HG03196 (cell line): ENCODE data around the gene TMEM229B.

ENCODE experiments used
- ATAC-seq: cut with Tn5 transposase; IDR thresholded peaks from one replicate; pipeline ENCODE4 v1.9.1; 2021; ENCODE audit not compliant: unreplicated experiment

Gene TMEM229B

DNA sequence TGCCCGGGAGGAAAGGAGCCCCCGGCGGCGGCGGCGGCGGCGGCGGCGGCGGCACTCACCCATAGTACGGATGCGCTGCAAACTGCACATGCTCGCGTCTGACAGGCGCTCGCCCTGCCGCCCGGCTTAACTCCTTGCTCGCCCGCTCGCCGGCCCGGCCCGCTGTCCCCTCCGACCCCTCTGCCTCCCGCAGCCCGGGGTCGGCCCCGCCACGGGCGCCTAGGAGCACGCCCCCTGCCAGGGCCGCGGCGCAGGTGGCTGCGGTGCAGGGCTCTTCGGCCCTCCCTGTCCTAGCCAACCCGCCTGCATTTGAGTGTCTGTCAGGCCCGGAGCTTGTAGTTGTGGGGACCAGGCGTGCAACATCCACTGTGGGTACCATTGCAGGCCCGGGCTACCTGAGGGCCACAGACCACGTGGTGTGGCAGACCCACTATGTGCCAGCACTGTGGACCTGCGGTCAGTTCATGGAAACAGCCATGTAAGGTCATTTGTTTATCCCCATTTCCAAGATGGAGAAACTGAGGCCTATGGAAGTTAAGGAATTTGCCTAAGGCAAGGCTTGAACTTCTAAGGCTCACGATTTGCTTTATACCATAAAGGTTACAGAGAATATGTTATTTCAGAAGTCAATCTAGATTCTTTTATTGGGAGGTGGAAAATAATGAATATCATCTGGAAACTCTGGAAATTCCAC, 27.0 kb upstream of the TMEM229B start:
- ATAC-seq, result no peak

DNA sequence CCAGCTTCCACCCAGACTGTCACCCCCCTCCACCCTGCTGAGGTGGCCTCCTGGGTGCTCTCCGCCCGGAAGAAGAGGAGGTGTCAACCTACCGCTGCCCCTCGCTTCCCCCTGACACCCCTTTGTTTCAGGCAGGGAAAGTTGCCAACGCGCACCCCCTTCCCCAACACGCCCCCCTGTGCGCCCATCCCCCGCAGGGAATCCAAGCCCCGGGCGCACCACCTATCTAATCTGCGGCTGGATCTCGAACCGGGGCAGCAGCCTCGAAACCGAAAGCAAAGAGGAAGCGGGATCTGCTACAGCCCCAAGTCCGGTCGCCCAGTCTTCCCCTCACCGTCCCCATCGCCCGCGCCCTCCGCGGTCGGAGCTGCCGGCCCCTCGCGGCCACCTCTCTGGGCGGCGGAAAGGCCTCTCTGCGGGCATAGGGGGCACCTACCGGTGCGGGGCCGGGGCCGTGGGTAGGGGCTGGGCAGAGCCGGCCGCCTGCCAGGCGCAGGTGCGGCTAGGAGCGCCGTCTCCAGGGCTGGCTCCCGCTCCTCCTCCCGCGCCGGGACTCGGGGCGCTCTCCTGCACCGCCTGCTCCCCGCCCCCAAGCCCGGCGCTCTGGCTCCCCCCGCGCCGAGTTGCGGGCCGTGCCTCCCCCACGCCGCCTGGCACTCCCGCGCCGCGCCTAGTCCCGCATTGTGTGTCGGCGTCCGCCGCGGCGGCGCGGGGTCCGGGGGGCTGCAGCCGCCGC, 26.3 kb upstream of the TMEM229B start:
- no peak for ATAC-seq

GRCh38 chr14:67514203-67514607, 25.7 kb upstream of the TMEM229B start:
- ATAC-seq, result no peak

- no peak for ATAC-seq
Observed at GRCh38 chr14:67513631-67514108, 25.1 kb upstream of the TMEM229B start.

DNA sequence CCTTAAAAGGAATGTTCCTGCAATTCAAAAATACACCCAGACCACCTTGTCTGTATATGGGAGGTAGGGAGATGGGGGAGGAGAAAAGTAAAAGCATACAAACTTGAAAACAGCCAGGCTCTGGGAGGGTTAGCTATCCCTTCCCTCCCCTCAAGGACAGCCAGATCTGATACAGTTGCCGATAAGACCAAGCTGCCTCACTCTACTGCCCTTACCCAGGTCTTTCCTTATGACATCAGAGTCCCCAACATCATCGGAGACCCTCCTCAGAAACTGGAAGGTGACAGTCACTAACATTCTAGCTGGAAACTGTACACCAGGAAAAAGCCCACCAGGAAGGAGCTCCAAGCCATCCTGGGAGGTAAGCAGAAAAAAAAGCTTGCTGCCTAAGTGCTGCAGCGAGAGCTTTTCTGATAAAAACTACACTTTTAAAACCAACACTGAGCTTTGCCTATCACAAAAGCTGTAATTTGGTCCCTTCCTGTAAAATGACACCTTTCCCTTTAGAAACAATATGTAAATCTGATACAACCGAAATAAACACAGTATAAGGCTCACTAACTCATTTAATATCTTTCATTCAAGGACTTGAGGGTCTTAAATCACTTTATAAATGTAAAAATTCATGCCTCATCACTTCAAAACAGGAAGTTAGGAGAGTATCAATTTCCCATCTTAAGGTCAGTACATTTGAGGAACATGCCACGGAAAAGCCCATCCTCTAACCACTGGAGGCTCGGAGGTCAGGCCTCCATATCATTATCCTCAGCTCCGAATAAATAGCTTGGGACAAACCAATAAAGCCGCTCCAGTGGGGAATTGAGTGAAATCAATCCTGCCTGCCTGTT, 24.2 kb upstream of the TMEM229B start:
- no peak for ATAC-seq

GRCh38 chr14:67510836-67511235, 22.3 kb upstream of the TMEM229B start:
- no peak for ATAC-seq

- ATAC-seq, result no peak
Observed at GRCh38 chr14:67510121-67510520, 21.6 kb upstream of the TMEM229B start.

- no peak for ATAC-seq
Observed at GRCh38 chr14:67508956-67509355, 20.4 kb upstream of the TMEM229B start.

- no peak for ATAC-seq
Observed at GRCh38 chr14:67505254-67505653, 16.7 kb upstream of the TMEM229B start.

DNA sequence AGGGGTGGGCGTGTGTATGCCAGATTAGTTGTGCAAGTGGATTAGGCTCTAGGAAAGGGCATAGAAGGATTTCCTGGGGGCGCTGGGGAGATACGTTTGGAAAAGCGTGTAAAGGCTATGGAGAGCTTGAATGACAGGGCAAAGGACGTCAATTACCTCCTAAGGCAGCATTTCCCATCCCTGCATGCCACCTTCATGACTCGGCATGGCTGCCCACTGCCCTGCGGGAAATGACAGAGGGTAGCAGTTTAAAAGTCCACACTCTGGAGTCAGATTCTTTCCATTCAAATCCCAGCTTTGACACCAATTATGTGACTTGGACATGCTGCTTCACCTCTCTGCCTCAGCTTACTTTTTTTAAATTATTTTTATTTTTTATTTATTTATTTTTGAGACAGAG, 14.8 kb upstream of the TMEM229B start:
- no peak for ATAC-seq

DNA sequence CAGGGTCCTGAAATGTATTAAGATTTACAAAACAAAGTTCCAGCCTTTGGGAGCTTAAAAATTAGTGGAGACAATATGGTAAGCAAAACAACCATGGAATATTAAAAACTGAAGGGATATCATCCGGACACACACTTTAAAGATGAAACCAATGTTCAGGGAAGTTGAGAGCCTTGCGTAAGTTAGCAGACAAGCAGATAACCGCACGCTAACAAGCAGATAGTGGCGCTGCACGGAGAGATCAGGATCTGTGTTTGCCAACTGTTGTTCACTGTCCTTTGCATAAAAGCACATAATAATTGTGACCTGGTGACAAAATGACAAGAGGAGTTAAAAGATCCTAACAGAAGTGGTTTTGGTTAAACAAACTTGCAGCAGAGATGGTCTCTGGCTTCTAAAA, 14.3 kb upstream of the TMEM229B start:
- no peak for ATAC-seq

DNA sequence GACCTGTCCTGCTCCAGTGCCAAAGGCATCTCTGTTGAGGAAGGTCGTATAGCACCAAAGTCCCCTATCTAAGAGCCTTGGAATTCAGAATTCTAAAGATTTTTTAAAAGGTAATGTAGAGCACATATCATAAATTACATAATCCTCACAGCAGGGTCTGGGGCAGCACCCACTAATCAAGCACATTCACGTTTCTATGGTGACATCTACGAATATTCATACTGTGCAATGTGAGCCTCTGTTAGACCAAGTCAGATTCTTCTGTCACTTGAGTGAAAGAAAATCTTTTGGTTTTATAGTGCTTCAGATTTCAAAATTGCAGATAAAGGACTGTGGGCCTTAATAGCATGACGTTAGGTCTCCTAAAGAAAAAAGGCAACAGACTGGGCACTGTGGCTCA, 13.1 kb upstream of the TMEM229B start:
- no peak for ATAC-seq

DNA sequence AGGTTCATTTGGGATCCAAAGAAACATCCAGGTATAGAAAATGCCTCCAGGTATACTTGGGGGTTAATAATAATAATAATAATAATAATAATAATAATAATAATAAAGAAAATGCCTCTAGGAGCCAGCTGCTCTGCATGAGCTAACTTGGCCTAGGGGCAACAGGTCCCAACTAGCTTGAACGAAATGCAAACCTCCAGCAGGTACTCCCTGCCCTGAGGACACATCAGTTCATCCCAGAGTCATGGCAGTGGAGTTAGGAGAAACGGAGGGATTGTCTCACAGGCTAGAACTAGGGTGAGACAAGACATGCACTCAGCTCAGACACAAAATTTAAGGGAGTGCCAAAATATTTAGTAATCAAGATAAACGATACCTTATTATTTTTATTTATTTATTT, 12.5 kb upstream of the TMEM229B start:
- ATAC-seq, result no peak

DNA sequence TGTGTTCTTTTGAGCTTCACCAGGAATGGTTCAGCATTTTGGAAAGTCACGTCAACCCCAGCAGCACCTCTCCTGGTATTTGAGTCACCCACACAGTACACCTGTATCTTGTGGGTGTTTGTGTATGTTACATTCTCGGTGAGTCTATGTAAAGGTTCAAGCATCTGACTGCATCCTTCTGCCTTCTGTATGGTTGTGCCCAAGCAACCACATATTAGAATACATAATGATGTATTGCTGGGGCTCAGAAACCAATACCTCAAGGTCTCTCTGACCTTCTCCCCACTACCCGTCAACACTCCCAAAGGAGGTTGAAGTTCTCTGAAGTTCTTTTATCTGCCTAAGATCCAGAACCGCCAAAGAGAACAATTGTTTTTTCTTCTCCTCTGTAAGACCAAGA, 9.2 kb upstream of the TMEM229B start:
- ATAC-seq, result no peak

DNA sequence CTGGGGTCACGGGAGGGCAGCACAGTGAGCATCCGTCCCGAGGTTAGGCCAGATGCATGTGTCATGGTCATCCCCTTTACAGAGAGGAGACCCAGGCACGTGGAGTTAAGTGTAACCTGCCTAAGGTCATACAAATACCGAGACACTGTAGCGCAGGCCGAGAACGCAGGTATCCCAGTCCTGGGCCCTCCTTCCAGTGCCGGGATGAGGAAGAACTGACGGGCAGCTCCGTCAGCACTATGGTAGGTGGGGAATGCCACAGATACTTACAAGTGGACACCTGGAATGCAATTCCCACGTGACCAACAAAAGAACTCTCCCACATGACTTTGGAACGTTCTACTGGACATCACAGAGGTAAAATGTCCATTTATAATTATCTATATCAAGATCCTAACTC, 8.7 kb upstream of the TMEM229B start:
- no peak for ATAC-seq

- no peak for ATAC-seq
Observed at GRCh38 chr14:67495827-67496226, 7.3 kb upstream of the TMEM229B start.

GRCh38 chr14:67493092-67493717, 4.7 kb upstream of the TMEM229B start:
- ATAC-seq, result no peak

DNA sequence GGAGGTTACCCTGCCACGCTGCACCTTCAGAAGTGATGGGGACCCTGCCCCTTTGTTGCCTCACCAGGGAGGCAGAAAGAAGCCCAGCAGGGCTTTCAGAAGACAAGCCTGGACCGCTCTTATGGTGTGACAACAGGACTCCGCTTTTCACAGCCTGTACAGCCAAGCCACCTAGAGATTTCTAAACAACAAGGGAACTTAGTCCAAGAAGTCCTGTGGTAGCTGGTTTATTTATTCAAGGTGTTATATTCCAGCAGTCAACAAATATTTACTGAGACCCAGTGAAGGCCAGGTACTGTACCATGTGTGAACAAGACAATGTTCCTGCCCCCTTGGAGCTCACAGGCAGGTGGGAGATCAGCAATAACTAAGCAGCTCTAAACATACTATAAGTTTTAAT, 4.0 kb upstream of the TMEM229B start:
- no peak for ATAC-seq

- ATAC-seq, result no peak
Observed at GRCh38 chr14:67491741-67492507, 3.4 kb upstream of the TMEM229B start.

DNA sequence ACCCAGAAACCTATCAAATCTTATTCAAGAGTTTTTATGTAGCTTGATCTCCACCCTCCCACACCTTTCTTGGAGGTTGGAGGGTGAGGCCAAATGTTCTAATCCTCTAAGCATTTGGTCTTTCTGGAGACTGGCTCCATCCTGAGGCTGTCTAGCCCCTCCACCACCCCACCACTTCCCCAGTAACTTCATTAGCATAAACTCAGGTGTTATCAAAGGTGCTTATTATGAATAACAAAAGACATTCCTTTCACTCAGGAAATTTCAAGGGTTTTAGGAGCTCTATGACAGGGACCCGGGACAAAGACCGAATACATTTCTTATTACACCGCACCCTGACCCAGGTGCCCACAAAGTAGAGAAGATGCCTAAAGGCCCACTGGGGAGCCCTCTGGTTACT, 2.8 kb upstream of the TMEM229B start:
- no peak for ATAC-seq
